GM23248 (cell line): ENCODE measurements around the gene TMEM151B. TPM values are rescaled to one million over a fixed set of nuclear protein-coding genes. Genes with fewer than 3 reads are reported as not detected.
A peak's percentile ranks its signal among the peaks of the same experiment; 100 is the strongest.

ENCODE experiments used
- DNase-seq: peaks from one replicate; pipeline ENCODE4 v3.0.0-alpha.2; 2015
- H2AFZ ChIP-seq: fragments of 200-600 bp; sonication (generic); 2 replicates; pipeline ENCODE4 v1.6.1; 2016; ENCODE audit warnings: antibody characterized with exemption
- H3F3A ChIP-seq: fragments of 200-600 bp; sonication (generic); 2 replicates; pipeline ENCODE4 v1.6.1; 2016; ENCODE audit warnings: mild to moderate bottlenecking, antibody characterized with exemption, mixed run types; ENCODE audit not compliant: insufficient read depth
- H3K27ac ChIP-seq: fragments of 200-600 bp; sonication (generic); 2 replicates; pipeline ENCODE4 v1.5.1; 2016; ENCODE audit warnings: mild to moderate bottlenecking
- H3K27me3 ChIP-seq: fragments of 200-600 bp; sonication (generic); replicated peaks from 2 replicates; pipeline ENCODE4 v1.6.1; 2016; ENCODE audit warnings: mild to moderate bottlenecking; ENCODE audit not compliant: insufficient read depth
- H3K36me3 ChIP-seq: fragments of 200-600 bp; sonication (generic); 2 replicates; pipeline ENCODE4 v1.6.1; 2016; ENCODE audit warnings: low read depth, mild to moderate bottlenecking
- H3K4me1 ChIP-seq: fragments of 200-600 bp; sonication (generic); 2 replicates; pipeline ENCODE4 v1.6.1; 2016; ENCODE audit warnings: mild to moderate bottlenecking; ENCODE audit not compliant: insufficient read depth
- H3K4me2 ChIP-seq: fragments of 200-600 bp; sonication (generic); one replicate; pipeline ENCODE4 v1.6.1; 2016; ENCODE audit warnings: mild to moderate bottlenecking; ENCODE audit not compliant: unreplicated experiment
- H3K4me3 ChIP-seq: fragments of 200-600 bp; sonication (generic); 2 replicates; pipeline ENCODE4 v1.5.1; 2016; ENCODE audit warnings: mild to moderate bottlenecking
- H3K79me2 ChIP-seq: fragments of 200-600 bp; sonication (generic); 2 replicates; pipeline ENCODE4 v1.6.1; 2016; ENCODE audit warnings: mild to moderate bottlenecking; ENCODE audit not compliant: insufficient read depth
- H3K9ac ChIP-seq: fragments of 200-600 bp; sonication (generic); 2 replicates; pipeline ENCODE4 v1.6.1; 2016; ENCODE audit warnings: mild to moderate bottlenecking
- H3K9me2 ChIP-seq: fragments of 200-600 bp; sonication (generic); 2 replicates; pipeline ENCODE4 v1.6.1; 2016; ENCODE audit warnings: mixed run types, mild to moderate bottlenecking, moderate library complexity; ENCODE audit not compliant: insufficient read depth
- H3K9me3 ChIP-seq: fragments of 200-600 bp; sonication (generic); one replicate; pipeline ENCODE4 v1.6.1; 2017; ENCODE audit warnings: low read depth
- H4K20me1 ChIP-seq: fragments of 200-600 bp; sonication (generic); 2 replicates; pipeline ENCODE4 v1.6.0; 2016; ENCODE audit not compliant: insufficient read depth
- EZH2 ChIP-seq: fragments of 200-600 bp; sonication (generic); IDR thresholded peaks from 2 replicates; pipeline ENCODE4 v1.6.1; 2018; ENCODE audit warnings: antibody characterized with exemption, mild to moderate bottlenecking; ENCODE audit not compliant: insufficient read depth, poor library complexity, severe bottlenecking
- EZH2phosphoT487 ChIP-seq: fragments of 200-600 bp; sonication (generic); IDR thresholded peaks from 2 replicates; pipeline ENCODE4 v1.6.1; 2018; ENCODE audit warnings: antibody characterized with exemption, moderate library complexity, mild to moderate bottlenecking, low read depth; ENCODE audit not compliant: insufficient read depth
- WGBS, 2 experiments: methylation state at CpG; one replicate each; pipeline ENCODE4 v1.1.6; 2015 to 2017; ENCODE audit warnings: low lambda C conversion rate in 2 of 2, low coverage in 1 of 2; ENCODE audit errors: missing lambda C conversion rate in 2 of 2; 5-methylcytosine and 5-hydroxymethylcytosine counted together
- in situ Hi-C: fragments of 300-500 bp; cut with MboI; formaldehyde crosslinking; loops from 2 replicates; pipeline ENCODE4 v1.15.0; 2020
- polyA plus RNA-seq: library from polyadenylated mRNA; unstranded; fragments of >200 nt; fragmentation: Nextera tagmentation; extraction: Ambion mirVana; gene quantifications from 2 replicates; pipeline ENCODE4 v1.2.1, GENCODE V29; 2016
- total RNA-seq: library from RNA; depleted of rRNA; stranded (reverse); fragments of >200 nt; shearing (Covaris generic); gene quantifications from 2 replicates; pipeline ENCODE4 v1.2.3, GENCODE V29; 2014

The TMEM151B gene
- total and polyA plus RNA-seq, 2 experiments from 2014 or later = not detected

DNA sequence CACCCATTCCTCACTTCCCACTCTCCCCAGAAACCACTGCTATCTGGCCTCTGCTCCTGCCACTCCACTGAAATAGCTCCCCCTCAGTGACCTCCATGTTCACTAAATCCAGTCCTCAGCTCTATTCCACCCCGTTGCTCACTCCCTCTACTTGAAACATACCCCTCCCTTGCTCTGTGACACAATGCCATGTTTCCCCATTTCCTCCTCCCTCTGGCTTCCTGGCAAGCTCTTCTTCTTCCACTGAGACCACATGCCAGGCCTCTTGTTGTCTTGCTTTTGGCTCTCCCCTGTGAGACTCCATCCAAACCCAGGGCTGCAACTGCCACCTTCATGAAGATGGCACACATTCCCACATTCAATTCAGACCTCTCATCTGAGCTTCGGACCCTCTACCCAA, 13.9 kb downstream of the TMEM151B start:
- in situ Hi-C loops = no loop called here
- Histone ChIP-seq H3K9ac (no peak overlapping the region), H3K27ac (no peak overlapping the region), H4K20me1 (no peaks in the 10 kb centered on the region), H2AFZ (no peak overlapping the region), H3F3A (no peaks in the 10 kb centered on the region), H3K9me3 (no peaks in the 10 kb centered on the region), H3K79me2 (no peaks in the 10 kb centered on the region), H3K4me3 (no peak overlapping the region), H3K4me1 (no peaks in the 10 kb centered on the region), H3K36me3 (no peaks in the 10 kb centered on the region), H3K27me3 (peaks cover 17% of the 10 kb centered on the region; the same call in 1 of the 2 replicates), H3K9me2 (no peaks in the 10 kb centered on the region), H3K4me2 (no peak overlapping the region)
- 14 to 15% methylated on average over 2 of the region's 2 CpGs for WGBS, 2 experiments
- no peak for TF ChIP-seq EZH2phosphoT487
- no peak for TF ChIP-seq EZH2
- DNase-seq = no peak

DNA sequence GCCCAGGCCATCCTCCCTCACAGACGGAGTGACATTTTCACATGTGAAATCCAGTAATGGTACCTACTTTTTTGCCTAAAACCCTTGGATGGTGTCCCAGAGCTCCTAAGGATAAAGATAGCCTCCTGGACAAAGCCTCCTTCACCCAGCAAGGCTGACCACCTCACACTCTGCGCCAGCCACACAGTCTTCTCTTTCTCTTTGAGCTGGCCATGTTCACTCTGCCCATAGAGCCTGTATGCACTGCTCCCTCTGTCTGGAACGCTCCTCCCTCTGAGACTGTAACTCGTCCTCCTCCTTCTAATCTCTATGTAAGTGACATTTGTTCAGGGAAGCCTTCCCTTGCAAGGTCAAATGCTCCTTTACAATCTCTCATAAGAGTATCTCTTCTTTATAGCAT, 14.6 kb downstream of the TMEM151B start:
- no peak overlapping the region for H3K27ac ChIP-seq
- TF ChIP-seq EZH2phosphoT487 (no peak), EZH2 (no peak)
- H2AFZ ChIP-seq = no peak overlapping the region
- no peak overlapping the region for H3K4me3 ChIP-seq
- H3K36me3 ChIP-seq = no peaks in the 10 kb centered on the region
- no peaks in the 10 kb centered on the region for H3K9me3 ChIP-seq
- no peaks in the 10 kb centered on the region for H3K4me1 ChIP-seq
- peaks cover 22% of the 10 kb centered on the region for H3K27me3 ChIP-seq
- WGBS, 2 experiments = 23 to 26% methylated on average over 4 of the region's 4 CpGs
- no peaks in the 10 kb centered on the region for H3K79me2 ChIP-seq
- H3F3A ChIP-seq = no peaks in the 10 kb centered on the region
- no peak for DNase-seq
- no peaks in the 10 kb centered on the region for H3K9me2 ChIP-seq
- H3K4me2 ChIP-seq = no peak overlapping the region
- H3K9ac ChIP-seq = no peak overlapping the region
- in situ Hi-C loops = no loop called here
- no peaks in the 10 kb centered on the region for H4K20me1 ChIP-seq

DNA sequence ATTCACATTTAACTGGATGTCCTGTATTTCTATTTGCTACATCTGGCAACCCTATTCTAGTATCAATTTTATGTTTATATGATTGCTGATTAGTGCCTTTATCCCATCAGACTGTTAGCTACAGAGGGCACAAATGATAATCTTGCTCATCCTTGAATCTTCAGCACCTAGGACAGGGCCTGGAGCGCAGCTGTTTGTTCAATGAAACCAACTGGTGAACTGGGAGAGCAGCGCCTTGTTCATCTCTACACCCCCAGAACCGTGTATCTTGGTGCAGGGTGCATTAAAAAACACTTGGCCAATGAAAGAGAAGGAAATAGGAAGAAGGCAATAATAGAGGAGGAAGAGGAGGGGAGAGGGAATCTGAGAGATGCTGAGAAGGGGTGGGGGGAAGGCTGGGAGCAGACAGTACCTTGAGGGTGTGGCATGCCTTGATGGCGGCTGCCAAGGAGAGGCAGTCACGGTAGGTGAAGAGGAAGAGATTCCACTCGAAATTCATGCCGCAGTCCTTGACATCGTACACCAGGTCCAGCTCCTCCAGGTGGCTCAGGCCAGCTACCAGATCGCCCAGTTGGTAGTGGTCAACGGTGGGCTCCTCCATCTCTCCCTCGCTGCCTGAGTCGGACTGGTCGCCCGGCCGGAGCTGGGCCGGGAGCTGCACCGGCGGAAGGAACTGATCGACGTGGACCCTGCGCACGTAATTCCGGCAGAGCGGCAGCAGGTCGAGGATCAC, 15.5 kb downstream of the TMEM151B start:
- Histone ChIP-seq H3K4me3 (no peak overlapping the region), H3K9ac (no peak overlapping the region), H3K36me3 (no peaks in the 10 kb centered on the region), H3K27ac (no peak overlapping the region), H3K9me2 (no peaks in the 10 kb centered on the region), H3K4me2 (no peak overlapping the region), H4K20me1 (no peaks in the 10 kb centered on the region), H3K4me1 (no peaks in the 10 kb centered on the region), H2AFZ (no peak overlapping the region), H3F3A (no peaks in the 10 kb centered on the region), H3K9me3 (no peaks in the 10 kb centered on the region), H3K79me2 (no peaks in the 10 kb centered on the region), H3K27me3 (peaks cover 27% of the 10 kb centered on the region)
- 75 to 76% methylated on average over 23 to 25 of the region's 25 CpGs for WGBS, 2 experiments
- TF ChIP-seq EZH2 (no peak), EZH2phosphoT487 (no peak)
- DNase-seq = peak; percentile 38
- in situ Hi-C loops = no loop called here

DNA sequence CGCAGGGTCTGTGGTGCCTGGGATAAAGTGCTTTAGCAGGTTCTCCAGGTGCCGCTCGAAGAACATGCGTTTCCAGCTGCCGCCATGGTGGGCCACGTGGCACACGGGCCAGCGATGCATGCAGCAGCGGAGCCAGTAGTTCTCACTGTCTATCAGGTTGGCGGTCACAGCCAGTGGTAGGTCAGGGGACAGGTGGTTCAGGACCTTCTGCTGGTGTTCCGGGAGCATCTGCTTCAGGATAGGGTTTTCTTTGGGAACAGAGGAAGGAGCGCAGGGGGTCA, 16.0 kb downstream of the TMEM151B start:
- no peaks in the 10 kb centered on the region for H3K4me1 ChIP-seq
- H3K27me3 ChIP-seq = peaks cover 30% of the 10 kb centered on the region
- H4K20me1 ChIP-seq = no peaks in the 10 kb centered on the region
- H3K9me2 ChIP-seq = no peaks in the 10 kb centered on the region
- in situ Hi-C loops = no loop called here
- no peaks in the 10 kb centered on the region for H3K9me3 ChIP-seq
- no peak overlapping the region for H2AFZ ChIP-seq
- no peak for TF ChIP-seq EZH2phosphoT487
- no peak for TF ChIP-seq EZH2
- no peak overlapping the region for H3K4me3 ChIP-seq
- DNase-seq = no peak
- H3K27ac ChIP-seq = no peak overlapping the region
- H3K36me3 ChIP-seq = no peaks in the 10 kb centered on the region
- no peak overlapping the region for H3K9ac ChIP-seq
- H3F3A ChIP-seq = no peaks in the 10 kb centered on the region
- WGBS, 2 experiments = 72 to 80% methylated on average over 9 to 12 of the region's 12 CpGs
- H3K4me2 ChIP-seq = no peak overlapping the region
- H3K79me2 ChIP-seq = no peaks in the 10 kb centered on the region
